Mesendoderm (in vitro differentiated cells): ENCODE measurements around the gene INPP5F. TPM values are rescaled to one million over a fixed set of nuclear protein-coding genes. Genes with fewer than 3 reads are reported as not detected.

ENCODE experiments used
- DNase-seq: peaks from one replicate; pipeline ENCODE4 v3.0.0; 2013
- H2AK5ac ChIP-seq: 2 replicates; pipeline ENCODE4 v1.6.1; 2013; ENCODE audit warnings: low read length, inconsistent platforms
- H2BK120ac ChIP-seq: 2 replicates; pipeline ENCODE4 v1.6.1; 2013; ENCODE audit warnings: low read depth, mild to moderate bottlenecking, low read length, moderate library complexity, mixed read lengths
- H2BK15ac ChIP-seq: replicated peaks from 2 replicates; pipeline ENCODE4 v1.6.1; 2013; ENCODE audit warnings: low read depth, mild to moderate bottlenecking, moderate library complexity
- H2BK5ac ChIP-seq: 2 replicates; pipeline ENCODE4 v1.6.1; 2013; ENCODE audit warnings: low read length, inconsistent platforms
- H3K18ac ChIP-seq: 2 replicates; pipeline ENCODE4 v1.6.1; 2013; ENCODE audit warnings: mild to moderate bottlenecking, low read length, mixed read lengths
- H3K23ac ChIP-seq: one replicate; pipeline ENCODE4 v1.6.1; 2013; ENCODE audit warnings: low read length
- H3K27ac ChIP-seq: 2 replicates; pipeline ENCODE4 v1.5.1; 2013; ENCODE audit warnings: low read depth, mild to moderate bottlenecking, inconsistent platforms, low read length, moderate library complexity
- H3K27me3 ChIP-seq: 2 replicates; pipeline ENCODE4 v1.6.1; 2013; ENCODE audit warnings: low read length, control low read depth, mild to moderate bottlenecking, inconsistent platforms; ENCODE audit not compliant: insufficient read depth, poor library complexity
- H3K36me3 ChIP-seq: 2 replicates; pipeline ENCODE4 v1.6.1; 2013; ENCODE audit warnings: low read length, inconsistent platforms; ENCODE audit not compliant: control insufficient read depth, insufficient read depth
- H3K4ac ChIP-seq: one replicate; pipeline ENCODE4 v1.6.1; 2013; ENCODE audit warnings: low read depth, mild to moderate bottlenecking, low read length, moderate library complexity
- H3K4me1 ChIP-seq: 2 replicates; pipeline ENCODE4 v1.6.1; 2013; ENCODE audit warnings: low read depth, low read length, inconsistent platforms; ENCODE audit not compliant: control insufficient read depth
- H3K4me2 ChIP-seq: 2 replicates; pipeline ENCODE4 v1.6.1; 2013; ENCODE audit warnings: low read length
- H3K4me3 ChIP-seq: 2 replicates; pipeline ENCODE4 v1.5.1; 2013; ENCODE audit warnings: mild to moderate bottlenecking, low read length
- H3K56ac ChIP-seq: one replicate; pipeline ENCODE4 v1.6.1; 2013; ENCODE audit warnings: low read length
- H3K79me1 ChIP-seq: 2 replicates; pipeline ENCODE4 v1.6.1; 2013; ENCODE audit warnings: low read length, inconsistent platforms
- H3K79me2 ChIP-seq: 2 replicates; pipeline ENCODE4 v1.6.1; 2013; ENCODE audit warnings: mild to moderate bottlenecking, low read length; ENCODE audit not compliant: control insufficient read depth, insufficient read depth
- H3K9ac ChIP-seq: 2 replicates; pipeline ENCODE4 v1.6.1; 2013; ENCODE audit warnings: low read length, inconsistent platforms
- H4K5ac ChIP-seq: one replicate; pipeline ENCODE4 v1.6.1; 2013; ENCODE audit warnings: low read length
- H4K8ac ChIP-seq: one replicate; pipeline ENCODE4 v1.6.1; 2013; ENCODE audit warnings: low read depth, mild to moderate bottlenecking, control low read depth, low read length, moderate library complexity
- WGBS: extraction: QIAGEN DNeasy Blood & Tissue Kit; methylation state at CpG from one replicate; pipeline ENCODE4 v1.1.7; 2013; ENCODE audit warnings: low lambda C conversion rate, missing lambda C conversion rate; ENCODE audit not compliant: insufficient coverage; ENCODE audit errors: extremely low coverage; 5-methylcytosine and 5-hydroxymethylcytosine counted together
- polyA plus RNA-seq, 2 experiments: library from polyadenylated mRNA; stranded (reverse); fragments of 200-250 nt; gene quantifications; one replicate each; pipeline ENCODE4 v1.2.3, GENCODE V29; 2013

Gene INPP5F
- polyA plus RNA-seq (2013, experiment 1 of 2) = 91.3 TPM
- 93.7 TPM for polyA plus RNA-seq (2013, experiment 2 of 2)

GRCh38 chr10:119725828-119726675, at the start of gene INPP5F:
TSS of gene INPP5F (plus strand) at chr10:119726050. CDS start at chr10:119726263, 213 bp downstream.
- peak within 1 kb of the TSS; percentile 56 for H3K4me2 ChIP-seq
- no peak within 1 kb of the TSS for H4K5ac ChIP-seq
- no peaks in the 10 kb centered on the region for H3K36me3 ChIP-seq
- peak within 1 kb of the TSS; percentile 4 for H3K4ac ChIP-seq
- no peaks in the 10 kb centered on the region for H3K27me3 ChIP-seq
- peaks cover 7% of the 10 kb centered on the region for H3K79me2 ChIP-seq
- H3K4me3 ChIP-seq = peak within 1 kb of the TSS; percentile 73
- peak within 1 kb of the TSS; percentile 95 for H3K27ac ChIP-seq
- H3K79me1 ChIP-seq = no peaks in the 10 kb centered on the region
- H3K9ac ChIP-seq = peak within 1 kb of the TSS; percentile 87
- WGBS = no CpG with 5 or more reads among the region's 95 CpGs
- H2BK15ac ChIP-seq = no peak within 1 kb of the TSS
- peak within 1 kb of the TSS; percentile 96 for H3K56ac ChIP-seq
- peak within 1 kb of the TSS; percentile 94 for H3K18ac ChIP-seq
- DNase-seq = peak; percentile 99
- H2BK5ac ChIP-seq = peak within 1 kb of the TSS; percentile 23
- H4K8ac ChIP-seq = no peak within 1 kb of the TSS
- peaks cover 7% of the 10 kb centered on the region for H3K4me1 ChIP-seq
- no peak within 1 kb of the TSS for H2BK120ac ChIP-seq
- no peak within 1 kb of the TSS for H3K23ac ChIP-seq
- no peak within 1 kb of the TSS for H2AK5ac ChIP-seq

- H3K79me2 ChIP-seq = no peaks in the 10 kb centered on the region
- WGBS = no CpG with 5 or more reads among the region's 6 CpGs
- H3K27me3 ChIP-seq = no peaks in the 10 kb centered on the region
- H3K27ac ChIP-seq = no peak overlapping the region
- no peak overlapping the region for H3K4me3 ChIP-seq
- no peak overlapping the region for H2BK120ac ChIP-seq
- DNase-seq = no peak
- no peak overlapping the region for H3K4me2 ChIP-seq
- peaks cover 11% of the 10 kb centered on the region for H3K36me3 ChIP-seq
- H3K79me1 ChIP-seq = no peaks in the 10 kb centered on the region
- no peak overlapping the region for H4K5ac ChIP-seq
- H2BK15ac ChIP-seq = no peak overlapping the region
- H2BK5ac ChIP-seq = no peak overlapping the region
- no peaks in the 10 kb centered on the region for H3K4me1 ChIP-seq
- H3K18ac ChIP-seq = no peak overlapping the region
- H3K4ac ChIP-seq = no peak overlapping the region
- no peak overlapping the region for H4K8ac ChIP-seq
- no peak overlapping the region for H3K23ac ChIP-seq
- no peak overlapping the region for H3K56ac ChIP-seq
- H3K9ac ChIP-seq = no peak overlapping the region
- H2AK5ac ChIP-seq = no peak overlapping the region
Measured at GRCh38 chr10:119677126-119677525, 48.7 kb upstream of the INPP5F start.

GRCh38 chr10:119677904-119678755, 47.7 kb upstream of the INPP5F start:
- Histone ChIP-seq H3K4ac (no peak overlapping the region), H2BK5ac (no peak overlapping the region), H3K4me2 (no peak overlapping the region), H3K27ac (no peak overlapping the region), H3K79me1 (no peaks in the 10 kb centered on the region), H3K36me3 (peaks cover 11% of the 10 kb centered on the region), H3K23ac (no peak overlapping the region), H2AK5ac (no peak overlapping the region), H4K8ac (no peak overlapping the region), H3K18ac (no peak overlapping the region), H3K56ac (no peak overlapping the region), H3K27me3 (no peaks in the 10 kb centered on the region), H2BK15ac (no peak overlapping the region), H3K4me3 (no peak overlapping the region), H3K9ac (no peak overlapping the region), H3K4me1 (no peaks in the 10 kb centered on the region), H4K5ac (no peak overlapping the region), H2BK120ac (no peak overlapping the region), H3K79me2 (no peaks in the 10 kb centered on the region)
- no CpG with 5 or more reads among the region's 13 CpGs for WGBS
- DNase-seq = no peak

- WGBS = no CpG with 5 or more reads among the region's 7 CpGs
- Histone ChIP-seq H3K4me1 (no peaks in the 10 kb centered on the region), H3K27me3 (no peaks in the 10 kb centered on the region)
Measured at GRCh38 chr10:119679480-119679829, 46.4 kb upstream of the INPP5F start.

GRCh38 chr10:119680050-119680449, 45.8 kb upstream of the INPP5F start:
- no peak for DNase-seq
- Histone ChIP-seq H3K36me3 (peaks cover 11% of the 10 kb centered on the region), H3K23ac (no peak overlapping the region), H3K9ac (no peak overlapping the region), H3K79me1 (no peaks in the 10 kb centered on the region), H3K4ac (no peak overlapping the region), H3K56ac (no peak overlapping the region), H4K5ac (no peak overlapping the region), H3K4me3 (no peak overlapping the region), H3K27me3 (no peaks in the 10 kb centered on the region), H3K18ac (no peak overlapping the region), H3K79me2 (no peaks in the 10 kb centered on the region), H2AK5ac (no peak overlapping the region), H3K4me1 (no peaks in the 10 kb centered on the region), H2BK5ac (no peak overlapping the region), H2BK15ac (no peak overlapping the region), H3K27ac (no peak overlapping the region), H3K4me2 (no peak overlapping the region), H4K8ac (no peak overlapping the region), H2BK120ac (no peak overlapping the region)
- no CpG with 5 or more reads among the region's 4 CpGs for WGBS

More at GRCh38 chr10:119679480-119679829, 46.4 kb upstream of the INPP5F start:
- Histone ChIP-seq H3K27ac (no peak overlapping the region), H3K9ac (no peak overlapping the region), H2BK5ac (no peak overlapping the region), H3K79me1 (no peaks in the 10 kb centered on the region), H4K5ac (no peak overlapping the region), H2AK5ac (no peak overlapping the region), H3K4me3 (no peak overlapping the region), H3K4ac (no peak overlapping the region), H3K56ac (no peak overlapping the region), H3K4me2 (no peak overlapping the region), H3K36me3 (peaks cover 11% of the 10 kb centered on the region), H3K18ac (no peak overlapping the region), H2BK120ac (no peak overlapping the region), H3K23ac (no peak overlapping the region), H3K79me2 (no peaks in the 10 kb centered on the region), H4K8ac (no peak overlapping the region), H2BK15ac (no peak overlapping the region)
- DNase-seq = no peak
